ENCODE measurements around the gene MAT2A. TPM values are rescaled to one million over a fixed set of nuclear protein-coding genes. Genes with fewer than 3 reads are reported as not detected.
A peak's percentile ranks its signal among the peaks of the same experiment; 100 is the strongest.

The MAT2A gene
- total RNA-seq, 2 experiments from 2014 or later, result 336 to 462 TPM

GRCh38 chr2:85547089-85547858, 8.3 kb downstream of the MAT2A start:
- Histone ChIP-seq H3K4me3 (ENCODE audit: low read depth, low read length, poor library complexity, severe bottlenecking) (no peak overlapping the region), H3K36me3 (ENCODE audit: insufficient read depth, low read length) (peaks cover 87% of the 10 kb centered on the region), H3K9me2 (ENCODE audit: insufficient read depth, low read length) (no peaks in the 10 kb centered on the region), H2AFZ (ENCODE audit: low read length) (no peak overlapping the region), H3K9me3 (ENCODE audit: low read length) (no peaks in the 10 kb centered on the region), H4K20me1 (ENCODE audit: insufficient read depth, low read length) (peaks cover 6% of the 10 kb centered on the region), H3K4me2 (ENCODE audit: low read length) (no peak overlapping the region), H3K4me1 (ENCODE audit: insufficient read depth, low read length, poor library complexity, severe bottlenecking) (peaks cover 7% of the 10 kb centered on the region), H3K27ac (ENCODE audit: low read depth, low read length, poor library complexity, severe bottlenecking) (peak overlapping the region; percentile 14), H3K79me2 (ENCODE audit: insufficient read depth, low read depth, low read length) (peaks cover 11% of the 10 kb centered on the region; the same call in 1 of the 2 replicates)
- no TSS peak for BruUV-seq (replicated peaks)
- CTCF ChIA-PET (ENCODE audit: unreplicated experiment), result interaction anchor here (1.0 kb wide), 1 partner anchor 13 kb away, joined by 3 read pairs; no protein-coding TSS in a partner anchor
- no peak for DNase-seq (ENCODE audit: low spot score)
- intact Hi-C loops (cut with micrococcal nuclease; ENCODE audit: unreplicated experiment), result no loop called here
- POLR2A ChIA-PET, result interaction anchor here (2.2 to 5.3 kb wide), 2 partner anchors 8 to 13 kb away, joined by 5 to 48 read pairs; partner anchors contain the start of gene MAT2A
- TF ChIP-seq CTCF (conservative IDR thresholded peaks at IDR 0.05; ENCODE audit: low read length), result no peak
- TF ChIP-seq EZH2phosphoT487 (IDR thresholded peaks at IDR 0.05; ENCODE audit: borderline replicate concordance, low read depth, low read length), result no peak

- Histone ChIP-seq H3K9me3 (ENCODE audit: low read length) (no peaks in the 10 kb centered on the region), H3K4me1 (ENCODE audit: insufficient read depth, low read length, poor library complexity, severe bottlenecking) (peaks cover under 1% of the 10 kb centered on the region), H3K27ac (ENCODE audit: low read depth, low read length, poor library complexity, severe bottlenecking) (no peak overlapping the region), H3K4me2 (ENCODE audit: low read length) (no peak overlapping the region), H2AFZ (ENCODE audit: low read length) (no peak overlapping the region), H4K20me1 (ENCODE audit: insufficient read depth, low read length) (no peaks in the 10 kb centered on the region; the same call in 1 of the 2 replicates), H3K79me2 (ENCODE audit: insufficient read depth, low read depth, low read length) (peaks cover 3% of the 10 kb centered on the region; the same call in 1 of the 2 replicates), H3K36me3 (ENCODE audit: insufficient read depth, low read length) (peaks cover 87% of the 10 kb centered on the region), H3K9me2 (ENCODE audit: insufficient read depth, low read length) (no peaks in the 10 kb centered on the region), H3K4me3 (ENCODE audit: low read depth, low read length, poor library complexity, severe bottlenecking) (no peak overlapping the region)
- BruUV-seq (replicated peaks), result no TSS peak
- DNase-seq (ENCODE audit: low spot score), result no peak
- TF ChIP-seq CTCF (conservative IDR thresholded peaks at IDR 0.05; ENCODE audit: low read length), result no peak
- TF ChIP-seq EZH2phosphoT487 (IDR thresholded peaks at IDR 0.05; ENCODE audit: borderline replicate concordance, low read depth, low read length), result no peak
- intact Hi-C loops (cut with micrococcal nuclease; ENCODE audit: unreplicated experiment), result no loop called here
- ChIA-PET CTCF (ENCODE audit: unreplicated experiment) (interaction anchor here (1.0 to 2.7 kb wide), 2 partner anchors 12 to 128 kb away, joined by 3 to 7 read pairs; no protein-coding TSS in a partner anchor), POLR2A (interaction anchor here (0.5 to 5.3 kb wide), 3 partner anchors 8 to 903 kb away, joined by 4 to 48 read pairs (median 6); partner anchors contain the start of gene MAT2A)
Measured at GRCh38 chr2:85547859-85548607, 9.1 kb downstream of the MAT2A start.
